ENCODE measurements around the gene IMMP2L.

Gene IMMP2L

DNA sequence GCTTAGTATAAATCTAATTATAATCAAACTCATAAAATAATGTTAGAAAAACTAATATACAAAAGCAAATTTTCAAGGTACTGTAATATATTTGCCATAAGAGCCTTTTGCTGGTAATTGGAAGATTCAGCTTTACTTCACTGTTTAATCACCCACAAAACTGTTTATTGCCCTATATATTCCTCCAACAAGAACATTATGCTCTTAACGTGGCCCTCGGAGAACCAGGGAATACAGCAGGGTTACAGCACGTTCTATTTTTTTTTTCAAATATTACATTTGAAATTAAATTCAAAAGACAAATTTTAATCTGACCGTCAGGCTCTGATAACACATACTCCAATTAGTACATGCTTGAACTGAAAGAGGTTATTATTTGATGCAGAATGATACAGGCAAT, 807.6 kb downstream of the IMMP2L start:
- no peak overlapping the region for H3K9ac ChIP-seq (ENCODE audit: low read depth, low read length)
- H3K4me1 ChIP-seq (ENCODE audit: insufficient read depth, low read length): no peaks in the 10 kb centered on the region
- no peak overlapping the region for H2AFZ ChIP-seq (ENCODE audit: low read depth, low read length)
- no peak overlapping the region for H3K4me2 ChIP-seq (ENCODE audit: insufficient read depth, low read length)
- no peak overlapping the region for H3K4me3 ChIP-seq (ENCODE audit: low read depth in 1 of 2, low read length in 2 of 2)
- TF ChIP-seq, protein P1, sequence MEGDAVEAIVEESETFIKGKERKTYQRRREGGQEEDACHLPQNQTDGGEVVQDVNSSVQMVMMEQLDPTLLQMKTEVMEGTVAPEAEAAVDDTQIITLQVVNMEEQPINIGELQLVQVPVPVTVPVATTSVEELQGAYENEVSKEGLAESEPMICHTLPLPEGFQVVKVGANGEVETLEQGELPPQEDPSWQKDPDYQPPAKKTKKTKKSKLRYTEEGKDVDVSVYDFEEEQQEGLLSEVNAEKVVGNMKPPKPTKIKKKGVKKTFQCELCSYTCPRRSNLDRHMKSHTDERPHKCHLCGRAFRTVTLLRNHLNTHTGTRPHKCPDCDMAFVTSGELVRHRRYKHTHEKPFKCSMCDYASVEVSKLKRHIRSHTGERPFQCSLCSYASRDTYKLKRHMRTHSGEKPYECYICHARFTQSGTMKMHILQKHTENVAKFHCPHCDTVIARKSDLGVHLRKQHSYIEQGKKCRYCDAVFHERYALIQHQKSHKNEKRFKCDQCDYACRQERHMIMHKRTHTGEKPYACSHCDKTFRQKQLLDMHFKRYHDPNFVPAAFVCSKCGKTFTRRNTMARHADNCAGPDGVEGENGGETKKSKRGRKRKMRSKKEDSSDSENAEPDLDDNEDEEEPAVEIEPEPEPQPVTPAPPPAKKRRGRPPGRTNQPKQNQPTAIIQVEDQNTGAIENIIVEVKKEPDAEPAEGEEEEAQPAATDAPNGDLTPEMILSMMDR (IDR thresholded peaks at IDR 0.05; ENCODE audit: borderline replicate concordance, extremely low read depth, low read length, poor library complexity, severe bottlenecking): no peak
- TF ChIP-seq EZH2 (IDR thresholded peaks at IDR 0.05; ENCODE audit: borderline replicate concordance, low read depth, low read length, severe bottlenecking): no peak
- no peaks in the 10 kb centered on the region for H4K20me1 ChIP-seq (ENCODE audit: insufficient read depth, low read length)
- no peak for ATAC-seq (ENCODE audit: insufficient read depth, low read depth)
- no peak for DNase-seq
- no peak overlapping the region for H3K27ac ChIP-seq (ENCODE audit: low read length)
- no peaks in the 10 kb centered on the region for H3K27me3 ChIP-seq (ENCODE audit: insufficient read depth, low read length, poor library complexity)
- no peaks in the 10 kb centered on the region for H3K9me3 ChIP-seq (ENCODE audit: insufficient read depth, low read length, severe bottlenecking)
- no peaks in the 10 kb centered on the region for H3K79me2 ChIP-seq (ENCODE audit: insufficient read depth, low read length)
- no peaks in the 10 kb centered on the region for H3K36me3 ChIP-seq (ENCODE audit: insufficient read depth, low read length)

DNA sequence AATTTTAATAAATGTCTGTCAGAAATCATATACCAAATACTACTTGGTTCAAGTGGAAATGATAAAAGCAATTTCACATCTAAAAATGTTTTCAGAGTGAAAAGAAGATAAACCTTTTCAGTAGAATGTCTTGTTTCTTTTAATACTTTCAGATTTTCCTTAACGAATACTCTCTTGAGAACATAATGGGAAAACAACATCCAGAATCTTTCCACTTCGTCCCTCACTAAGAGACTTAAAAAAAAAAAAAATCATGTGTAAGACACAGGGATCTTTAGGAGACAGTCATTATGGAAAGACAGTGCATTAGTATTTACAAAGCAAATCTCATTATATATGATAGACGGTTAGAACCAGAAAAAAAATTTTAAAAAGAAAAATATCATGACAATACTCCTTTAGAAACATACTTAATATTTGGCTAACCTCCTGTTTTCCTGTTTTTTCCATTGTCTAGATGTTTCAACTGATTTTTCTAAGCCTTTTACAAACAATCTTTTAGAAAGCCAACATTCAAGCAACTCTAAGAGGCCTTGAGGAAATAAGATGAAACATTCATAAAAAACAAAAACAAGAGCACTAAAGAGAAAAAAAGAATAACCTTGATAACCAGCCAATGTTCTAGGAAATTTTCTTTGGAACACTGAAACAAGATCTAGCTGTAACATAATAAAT, 811.2 kb downstream of the IMMP2L start:
- ATAC-seq (ENCODE audit: insufficient read depth, low read depth) (no peak), DNase-seq (no peak)

DNA sequence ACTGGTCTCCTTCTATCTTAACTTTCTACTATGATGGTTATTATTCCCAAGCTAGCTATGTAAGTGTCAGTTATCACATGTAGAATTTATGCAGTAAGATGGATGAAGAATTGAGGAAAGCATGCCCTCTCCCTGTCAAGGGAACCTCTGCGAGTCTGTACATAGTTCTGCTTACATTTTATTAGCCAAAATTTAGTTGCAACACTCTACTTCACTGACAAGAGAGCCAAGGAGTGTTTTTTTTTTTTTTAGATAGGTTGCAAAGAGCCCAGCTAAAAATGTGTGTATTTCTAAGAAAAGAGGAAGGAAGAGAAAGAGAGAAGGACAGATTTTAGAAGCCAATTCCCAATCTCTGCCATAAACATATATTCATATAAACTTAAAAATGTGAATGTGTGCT, 829.1 kb downstream of the IMMP2L start:
- Histone ChIP-seq H3K27ac (ENCODE audit: low read length) (no peak overlapping the region), H3K9ac (ENCODE audit: low read depth, low read length) (no peak overlapping the region), H3K4me3 (ENCODE audit: low read depth in 1 of 2, low read length in 2 of 2) (no peak overlapping the region), H3K9me3 (ENCODE audit: insufficient read depth, low read length, severe bottlenecking) (no peaks in the 10 kb centered on the region), H3K79me2 (ENCODE audit: insufficient read depth, low read length) (no peaks in the 10 kb centered on the region), H3K27me3 (ENCODE audit: insufficient read depth, low read length, poor library complexity) (no peaks in the 10 kb centered on the region), H2AFZ (ENCODE audit: low read depth, low read length) (no peak overlapping the region), H3K4me1 (ENCODE audit: insufficient read depth, low read length) (peaks cover 2% of the 10 kb centered on the region; the same call in 1 of the 2 replicates), H3K36me3 (ENCODE audit: insufficient read depth, low read length) (no peaks in the 10 kb centered on the region), H4K20me1 (ENCODE audit: insufficient read depth, low read length) (no peaks in the 10 kb centered on the region), H3K4me2 (ENCODE audit: insufficient read depth, low read length) (no peak overlapping the region)
- DNase-seq: no peak
- no peak for TF ChIP-seq EZH2 (IDR thresholded peaks at IDR 0.05; ENCODE audit: borderline replicate concordance, low read depth, low read length, severe bottlenecking)
- TF ChIP-seq, protein P1 (IDR thresholded peaks at IDR 0.05; ENCODE audit: borderline replicate concordance, extremely low read depth, low read length, poor library complexity, severe bottlenecking): no peak
- no peak for ATAC-seq (ENCODE audit: insufficient read depth, low read depth)

More for the DNA sequence above, 811.2 kb downstream of the IMMP2L start:
- H3K79me2 ChIP-seq (ENCODE audit: insufficient read depth, low read length): no peaks in the 10 kb centered on the region
- no peak overlapping the region for H3K4me2 ChIP-seq (ENCODE audit: insufficient read depth, low read length)
- no peaks in the 10 kb centered on the region for H3K27me3 ChIP-seq (ENCODE audit: insufficient read depth, low read length, poor library complexity)
- no peaks in the 10 kb centered on the region for H3K9me3 ChIP-seq (ENCODE audit: insufficient read depth, low read length, severe bottlenecking)
- H3K4me1 ChIP-seq (ENCODE audit: insufficient read depth, low read length): no peaks in the 10 kb centered on the region
- H3K27ac ChIP-seq (ENCODE audit: low read length): no peak overlapping the region
- H2AFZ ChIP-seq (ENCODE audit: low read depth, low read length): no peak overlapping the region
- TF ChIP-seq EZH2 (IDR thresholded peaks at IDR 0.05; ENCODE audit: borderline replicate concordance, low read depth, low read length, severe bottlenecking): no peak
- TF ChIP-seq, protein P1 (IDR thresholded peaks at IDR 0.05; ENCODE audit: borderline replicate concordance, extremely low read depth, low read length, poor library complexity, severe bottlenecking): no peak
- H3K36me3 ChIP-seq (ENCODE audit: insufficient read depth, low read length): no peaks in the 10 kb centered on the region
- H3K4me3 ChIP-seq (ENCODE audit: low read depth in 1 of 2, low read length in 2 of 2): no peak overlapping the region
- H3K9ac ChIP-seq (ENCODE audit: low read depth, low read length): no peak overlapping the region
- H4K20me1 ChIP-seq (ENCODE audit: insufficient read depth, low read length): no peaks in the 10 kb centered on the region
